IgD-negative memory B cell (primary cell): ENCODE results near the gene ADAMTS4. TPM values are rescaled to one million over a fixed set of nuclear protein-coding genes. Genes with fewer than 3 reads are reported as not detected.

ENCODE experiments used
- H3K27ac Mint-ChIP-seq, 3 donors: one replicate each; pipeline ENCODE4 v1.8.0; 2020 to 2022; ENCODE audit warnings: mild to moderate bottlenecking in 3 of 3, mixed read lengths in 3 of 3, moderate library complexity in 1 of 3
- H3K27me3 Mint-ChIP-seq: one replicate; pipeline ENCODE4 v1.8.0; 2021; ENCODE audit warnings: mixed read lengths
- H3K36me3 Mint-ChIP-seq: one replicate; pipeline ENCODE4 v1.8.0; 2020; ENCODE audit warnings: mild to moderate bottlenecking, mixed read lengths
- H3K4me1 Mint-ChIP-seq, 3 donors: one replicate each; pipeline ENCODE4 v1.8.0; 2020 to 2022; ENCODE audit warnings: mixed read lengths in 3 of 3, mild to moderate bottlenecking in 1 of 3
- H3K4me3 Mint-ChIP-seq, 4 donors: one replicate each; pipeline ENCODE4 v1.8.0; 2020 to 2022; ENCODE audit warnings: mild to moderate bottlenecking in 4 of 4, mixed read lengths in 4 of 4, moderate library complexity in 3 of 4
- H3K9me3 Mint-ChIP-seq, 3 donors: one replicate each; pipeline ENCODE4 v1.8.0; 2020 to 2021; ENCODE audit warnings: mixed read lengths in 3 of 3, mild to moderate bottlenecking in 1 of 3
- polyA plus RNA-seq: library from polyadenylated mRNA; unstranded; fragments of 300-500 nt; fragmentation: Illumina TruSeq; gene quantifications from one replicate; pipeline ENCODE4 v1.2.3, GENCODE V29; 2021

Gene ADAMTS4, protein sequence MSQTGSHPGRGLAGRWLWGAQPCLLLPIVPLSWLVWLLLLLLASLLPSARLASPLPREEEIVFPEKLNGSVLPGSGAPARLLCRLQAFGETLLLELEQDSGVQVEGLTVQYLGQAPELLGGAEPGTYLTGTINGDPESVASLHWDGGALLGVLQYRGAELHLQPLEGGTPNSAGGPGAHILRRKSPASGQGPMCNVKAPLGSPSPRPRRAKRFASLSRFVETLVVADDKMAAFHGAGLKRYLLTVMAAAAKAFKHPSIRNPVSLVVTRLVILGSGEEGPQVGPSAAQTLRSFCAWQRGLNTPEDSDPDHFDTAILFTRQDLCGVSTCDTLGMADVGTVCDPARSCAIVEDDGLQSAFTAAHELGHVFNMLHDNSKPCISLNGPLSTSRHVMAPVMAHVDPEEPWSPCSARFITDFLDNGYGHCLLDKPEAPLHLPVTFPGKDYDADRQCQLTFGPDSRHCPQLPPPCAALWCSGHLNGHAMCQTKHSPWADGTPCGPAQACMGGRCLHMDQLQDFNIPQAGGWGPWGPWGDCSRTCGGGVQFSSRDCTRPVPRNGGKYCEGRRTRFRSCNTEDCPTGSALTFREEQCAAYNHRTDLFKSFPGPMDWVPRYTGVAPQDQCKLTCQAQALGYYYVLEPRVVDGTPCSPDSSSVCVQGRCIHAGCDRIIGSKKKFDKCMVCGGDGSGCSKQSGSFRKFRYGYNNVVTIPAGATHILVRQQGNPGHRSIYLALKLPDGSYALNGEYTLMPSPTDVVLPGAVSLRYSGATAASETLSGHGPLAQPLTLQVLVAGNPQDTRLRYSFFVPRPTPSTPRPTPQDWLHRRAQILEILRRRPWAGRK
- polyA plus RNA-seq: not detected

DNA sequence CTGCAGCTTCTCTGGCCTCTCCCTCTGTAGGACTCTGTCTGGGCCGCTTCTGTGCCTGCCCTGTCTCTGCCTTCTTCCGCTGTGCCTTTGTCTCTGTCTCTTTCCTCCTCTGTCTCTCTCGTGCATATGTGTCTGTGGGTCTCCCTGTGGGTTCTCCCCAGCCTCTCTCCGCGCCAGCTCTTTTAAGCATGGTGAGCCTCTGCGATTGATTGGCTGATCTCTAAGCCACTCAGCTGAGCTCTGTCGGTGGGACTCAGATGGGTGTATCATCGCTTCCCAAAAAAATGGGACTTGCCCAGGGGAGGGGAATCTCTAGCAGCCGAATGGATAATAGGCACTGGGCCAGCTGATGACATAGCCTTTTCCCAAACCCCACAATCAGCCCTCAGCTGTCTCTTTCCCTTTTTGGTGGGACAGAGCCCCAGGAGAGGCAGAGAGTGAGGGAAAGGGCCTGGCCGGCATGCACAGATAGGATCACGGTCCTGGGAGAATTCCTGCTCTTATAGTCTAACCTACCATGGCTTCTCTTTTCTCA, at the start of gene ADAMTS4:
ADAMTS4 (minus strand) TSS at position 158 of the 535 bp plus-strand sequence. CDS start 427 bp downstream, outside the sequence.
- Mint-ChIP-seq H3K9me3 (no peaks in the 10 kb centered on the region), H3K4me1 (peaks cover 17 to 32% (median 25%) of the 10 kb centered on the region in 3 donors), H3K27me3 (no peaks in the 10 kb centered on the region), H3K36me3 (no peaks in the 10 kb centered on the region), H3K4me3 (no peak within 1 kb of the TSS), H3K27ac (no peak within 1 kb of the TSS)

DNA sequence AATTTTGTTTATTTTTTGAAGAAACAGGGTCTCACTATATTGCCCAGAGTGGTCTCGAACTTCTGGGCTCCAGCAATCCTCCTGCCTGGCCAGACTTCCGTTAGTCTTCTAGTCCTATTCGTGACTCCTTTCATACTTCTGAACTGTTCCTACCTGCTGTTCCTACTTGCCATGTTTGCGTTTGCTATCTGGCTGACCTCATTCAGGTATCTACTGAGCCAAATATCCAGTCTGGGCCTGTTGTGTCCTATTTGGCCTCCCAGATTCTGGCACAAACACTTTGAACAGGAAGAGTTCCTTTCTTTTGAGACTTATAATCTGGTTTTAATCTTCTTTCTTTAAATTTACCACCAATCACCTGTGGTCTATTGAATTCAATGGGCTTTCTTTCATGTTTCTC, 46.0 kb upstream of the ADAMTS4 start:
- no peak overlapping the region for H3K27ac Mint-ChIP-seq
- H3K4me1 Mint-ChIP-seq: peaks cover 0 to 5% (median 3%) of the 10 kb centered on the region in 3 donors
- peaks cover 1% of the 10 kb centered on the region for H3K27me3 Mint-ChIP-seq
- H3K36me3 Mint-ChIP-seq: peaks cover 7% of the 10 kb centered on the region
- no peak overlapping the region for H3K4me3 Mint-ChIP-seq
- peaks cover 0 to 2% (median 0%) of the 10 kb centered on the region in 3 donors for H3K9me3 Mint-ChIP-seq

- Mint-ChIP-seq H3K4me1 (peaks cover 0 to 5% (median 3%) of the 10 kb centered on the region in 3 donors), H3K4me3 (no peak overlapping the region)
These were observed 43.5 kb upstream of the ADAMTS4 start for GRCh38 chr1:161242313-161242712.

DNA sequence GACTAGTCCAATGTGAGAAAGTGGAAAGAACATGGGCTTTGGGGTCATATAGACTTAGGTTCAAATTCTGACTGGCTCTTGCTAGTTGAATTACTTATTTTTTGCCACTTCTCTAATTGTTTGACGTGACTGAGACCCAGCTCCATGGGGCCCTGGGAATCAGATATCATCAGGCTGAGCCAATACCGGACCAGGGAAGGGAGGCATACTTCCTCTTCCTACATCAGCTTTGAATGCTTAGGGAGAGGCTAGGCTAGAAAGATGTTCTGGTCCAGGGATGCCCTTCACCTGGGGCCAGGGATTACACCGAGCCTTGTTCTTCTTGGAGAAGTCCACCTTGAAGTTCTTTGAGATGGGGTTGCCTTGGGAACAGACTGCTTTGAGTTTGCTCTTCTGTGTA, 42.8 kb upstream of the ADAMTS4 start:
- Mint-ChIP-seq H3K27me3 (peaks cover 6% of the 10 kb centered on the region), H3K4me1 (peaks cover 0 to 5% (median 3%) of the 10 kb centered on the region in 3 donors), H3K27ac (no peak overlapping the region)

More at GRCh38 chr1:161242313-161242712, 43.5 kb upstream of the ADAMTS4 start:
- Mint-ChIP-seq H3K27me3 (peaks cover 8% of the 10 kb centered on the region), H3K9me3 (no peaks in the 10 kb centered on the region), H3K27ac (peak overlapping the region in 2 of 3 donors; percentile 0 to 75), H3K36me3 (peaks cover 5% of the 10 kb centered on the region)

GRCh38 chr1:161238039-161238473, 39.2 kb upstream of the ADAMTS4 start, which contains the start of gene NR1I3:
Gene NR1I3 (minus strand): TSS chr1:161238203. CDS start chr1:161236565, 1,638 bp downstream.
- H3K4me1 Mint-ChIP-seq: peaks cover 0 to 4% (median 3%) of the 10 kb centered on the region in 3 donors
- no peak within 1 kb of the TSS for H3K27ac Mint-ChIP-seq
- peak within 1 kb of the TSS in 1 of 4 donors; percentile 52 for H3K4me3 Mint-ChIP-seq
- H3K36me3 Mint-ChIP-seq: no peaks in the 10 kb centered on the region
- H3K9me3 Mint-ChIP-seq: no peaks in the 10 kb centered on the region
- peaks cover 6% of the 10 kb centered on the region for H3K27me3 Mint-ChIP-seq

More for the DNA sequence above, 42.8 kb upstream of the ADAMTS4 start:
- H3K4me3 Mint-ChIP-seq: no peak overlapping the region
- no peaks in the 10 kb centered on the region for H3K9me3 Mint-ChIP-seq
- H3K36me3 Mint-ChIP-seq: peaks cover 3% of the 10 kb centered on the region

GRCh38 chr1:161235957-161236775, 37.3 kb upstream of the ADAMTS4 start:
- Mint-ChIP-seq H3K36me3 (peaks cover 1% of the 10 kb centered on the region), H3K27me3 (peaks cover 6% of the 10 kb centered on the region), H3K4me3 (no peak overlapping the region), H3K9me3 (no peaks in the 10 kb centered on the region), H3K27ac (no peak overlapping the region), H3K4me1 (no peaks in the 10 kb centered on the region)

GRCh38 chr1:161233102-161233501, 34.2 kb upstream of the ADAMTS4 start:
- Mint-ChIP-seq H3K36me3 (peaks cover 6% of the 10 kb centered on the region), H3K4me3 (no peak overlapping the region), H3K4me1 (no peaks in the 10 kb centered on the region), H3K27me3 (peaks cover 4% of the 10 kb centered on the region), H3K9me3 (no peaks in the 10 kb centered on the region), H3K27ac (no peak overlapping the region)

GRCh38 chr1:161230762-161231161, 31.9 kb upstream of the ADAMTS4 start:
- peaks cover 8% of the 10 kb centered on the region for H3K36me3 Mint-ChIP-seq
- H3K9me3 Mint-ChIP-seq: no peaks in the 10 kb centered on the region
- H3K4me3 Mint-ChIP-seq: no peak overlapping the region
- peak overlapping the region in 1 of 3 donors; percentile 9 for H3K27ac Mint-ChIP-seq
- no peaks in the 10 kb centered on the region for H3K27me3 Mint-ChIP-seq
- peaks cover 13 to 17% (median 17%) of the 10 kb centered on the region in 3 donors for H3K4me1 Mint-ChIP-seq

DNA sequence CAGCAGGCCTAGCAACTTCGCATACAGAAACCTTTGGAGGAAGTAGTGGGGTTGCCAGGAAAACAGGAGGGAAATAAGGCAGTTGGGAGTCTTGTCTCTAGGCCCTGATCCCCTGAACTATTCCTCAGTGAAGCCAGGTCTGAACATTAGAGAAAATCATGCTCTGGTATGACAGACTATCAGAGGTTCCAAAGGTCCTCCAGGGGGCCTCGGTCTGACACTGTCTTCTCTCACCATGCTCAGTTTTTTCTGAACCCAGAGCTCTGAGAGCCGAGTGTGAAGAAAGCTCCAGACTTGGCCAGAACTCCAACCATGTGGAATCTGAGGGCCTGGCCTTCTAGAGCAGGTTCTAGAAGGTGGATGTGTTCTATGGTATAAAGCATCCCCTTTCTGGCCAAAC, 31.0 kb upstream of the ADAMTS4 start:
- Mint-ChIP-seq H3K27ac (no peak overlapping the region), H3K4me3 (no peak overlapping the region), H3K4me1 (peaks cover 18 to 23% (median 22%) of the 10 kb centered on the region in 3 donors), H3K9me3 (no peaks in the 10 kb centered on the region), H3K36me3 (peaks cover 8% of the 10 kb centered on the region), H3K27me3 (no peaks in the 10 kb centered on the region)

GRCh38 chr1:161228032-161228431, 29.2 kb upstream of the ADAMTS4 start:
- no peaks in the 10 kb centered on the region for H3K9me3 Mint-ChIP-seq
- peaks cover 18 to 23% (median 22%) of the 10 kb centered on the region in 3 donors for H3K4me1 Mint-ChIP-seq
- H3K27ac Mint-ChIP-seq: no peak overlapping the region
- peak overlapping the region in 3 of 4 donors; percentile 10 to 71 (median 55) for H3K4me3 Mint-ChIP-seq
- peaks cover 8% of the 10 kb centered on the region for H3K27me3 Mint-ChIP-seq
- peaks cover 8% of the 10 kb centered on the region for H3K36me3 Mint-ChIP-seq

- H3K27ac Mint-ChIP-seq: peak overlapping the region; percentile 6 to 36 (median 33)
- peak overlapping the region; percentile 55 to 91 (median 72) for H3K4me3 Mint-ChIP-seq
- peaks cover 8% of the 10 kb centered on the region for H3K36me3 Mint-ChIP-seq
- peaks cover 18 to 23% (median 22%) of the 10 kb centered on the region in 3 donors for H3K4me1 Mint-ChIP-seq
- H3K27me3 Mint-ChIP-seq: peaks cover 14% of the 10 kb centered on the region
- no peaks in the 10 kb centered on the region for H3K9me3 Mint-ChIP-seq
These were observed 28.5 kb upstream of the ADAMTS4 start for GRCh38 chr1:161227196-161227871.

DNA sequence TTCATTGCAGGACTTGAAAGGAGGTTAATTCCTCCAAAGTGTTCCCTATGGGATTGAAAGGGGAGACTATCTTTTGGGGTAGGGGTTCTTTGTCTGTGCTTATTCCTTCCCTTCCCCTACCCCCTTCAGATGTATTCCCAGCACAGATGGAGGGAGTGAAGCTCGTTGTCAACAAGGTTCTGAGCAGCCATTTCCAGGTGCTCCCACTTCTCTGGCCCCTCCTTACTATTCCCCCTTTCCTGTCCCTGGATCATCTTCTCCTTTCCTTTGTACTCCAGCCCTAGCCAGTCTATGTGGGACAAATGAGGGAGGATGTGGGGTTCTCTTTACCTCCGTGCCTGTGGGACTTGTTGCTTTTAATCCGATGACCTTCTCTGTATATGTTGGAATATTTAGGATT, 27.9 kb upstream of the ADAMTS4 start:
- Mint-ChIP-seq H3K4me1 (peaks cover 18 to 23% (median 22%) of the 10 kb centered on the region in 3 donors), H3K9me3 (no peaks in the 10 kb centered on the region), H3K36me3 (peaks cover 6% of the 10 kb centered on the region), H3K27ac (no peak overlapping the region), H3K4me3 (peak overlapping the region; percentile 67 to 91 (median 72)), H3K27me3 (peaks cover 18% of the 10 kb centered on the region)

- Mint-ChIP-seq H3K4me1 (peaks cover 18 to 23% (median 22%) of the 10 kb centered on the region in 3 donors), H3K4me3 (peak overlapping the region; percentile 82 to 100 (median 98)), H3K27me3 (peaks cover 18% of the 10 kb centered on the region), H3K27ac (peak overlapping the region in 2 of 3 donors; percentile 70 to 90), H3K9me3 (no peaks in the 10 kb centered on the region), H3K36me3 (peaks cover 6% of the 10 kb centered on the region)
These were observed 27.5 kb upstream of the ADAMTS4 start for GRCh38 chr1:161226320-161226711.
